Central memory CD4-positive, alpha-beta T cell (primary cell): Measurements from ENCODE around the gene PDGFRB.

Source experiments
- DNase-seq: peaks from one replicate; pipeline ENCODE4 v3.0.0; 2022

The PDGFRB gene

DNA sequence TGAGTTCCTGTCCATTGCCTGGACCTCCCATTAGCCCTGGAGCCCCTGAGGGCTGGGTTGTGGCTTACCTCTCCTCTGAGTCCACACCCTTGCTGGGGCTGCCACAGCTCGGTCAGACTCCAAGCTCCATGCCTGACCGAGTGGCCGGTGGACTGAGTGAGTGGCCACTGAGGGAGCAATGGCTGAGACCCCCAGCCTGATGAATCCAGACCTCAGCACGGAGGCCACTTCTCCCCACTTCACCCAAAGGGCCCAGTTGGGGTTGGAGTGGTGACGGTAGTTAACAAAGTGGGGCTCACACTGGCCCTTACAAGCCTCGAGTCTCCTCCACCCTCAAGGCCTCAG, 28.8 kb downstream of the PDGFRB start:
- no peak for DNase-seq

GRCh38 chr5:150126199-150126920, 29.3 kb downstream of the PDGFRB start:
- DNase-seq = no peak

DNA sequence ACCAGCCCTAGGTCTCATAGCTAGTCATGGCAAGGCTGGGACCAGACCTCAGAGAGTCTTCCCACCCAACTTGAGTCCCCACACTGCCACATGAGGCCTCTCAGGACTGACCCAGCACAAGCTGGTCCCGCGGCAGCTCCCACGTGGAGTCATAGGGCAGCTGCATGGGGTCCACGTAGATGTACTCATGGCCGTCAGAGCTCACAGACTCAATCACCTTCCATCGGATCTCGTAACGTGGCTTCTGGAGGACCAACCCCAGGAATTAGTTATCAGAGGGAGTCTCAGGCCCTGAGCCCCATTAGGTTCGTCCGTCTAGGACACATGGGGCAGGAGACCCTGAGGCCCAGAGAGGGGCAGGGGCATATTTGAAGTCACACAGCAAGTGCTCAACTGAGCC, 30.3 kb downstream of the PDGFRB start:
- DNase-seq = no peak

DNA sequence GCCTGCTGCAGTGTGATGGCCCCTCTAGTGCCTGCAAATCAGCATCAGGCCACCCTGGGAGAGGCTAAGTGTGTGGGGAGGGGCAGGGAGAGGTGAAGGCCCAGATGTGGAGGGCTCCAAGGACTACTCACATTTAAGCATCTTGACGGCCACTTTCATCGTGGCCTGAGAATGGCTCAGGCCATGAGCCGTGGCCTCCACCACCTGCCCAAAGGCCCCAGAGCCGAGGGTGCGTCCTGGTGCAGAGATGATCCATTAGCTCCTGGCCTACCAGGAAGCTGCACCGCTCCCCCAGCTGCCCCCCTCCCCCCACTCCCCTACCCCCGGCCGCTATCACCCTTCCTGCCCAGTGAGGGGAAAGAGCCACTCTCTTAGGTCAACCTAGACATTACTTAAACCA, 31.0 kb downstream of the PDGFRB start:
- DNase-seq = no peak

- DNase-seq = no peak
Observed at GRCh38 chr5:150124111-150124557, 31.5 kb downstream of the PDGFRB start.

- no peak for DNase-seq
Observed at GRCh38 chr5:150123542-150123941, 32.1 kb downstream of the PDGFRB start.

- DNase-seq = no peak
Observed at GRCh38 chr5:150122536-150123481, 32.8 kb downstream of the PDGFRB start.

GRCh38 chr5:150122158-150122510, 33.5 kb downstream of the PDGFRB start:
- DNase-seq = no peak

DNA sequence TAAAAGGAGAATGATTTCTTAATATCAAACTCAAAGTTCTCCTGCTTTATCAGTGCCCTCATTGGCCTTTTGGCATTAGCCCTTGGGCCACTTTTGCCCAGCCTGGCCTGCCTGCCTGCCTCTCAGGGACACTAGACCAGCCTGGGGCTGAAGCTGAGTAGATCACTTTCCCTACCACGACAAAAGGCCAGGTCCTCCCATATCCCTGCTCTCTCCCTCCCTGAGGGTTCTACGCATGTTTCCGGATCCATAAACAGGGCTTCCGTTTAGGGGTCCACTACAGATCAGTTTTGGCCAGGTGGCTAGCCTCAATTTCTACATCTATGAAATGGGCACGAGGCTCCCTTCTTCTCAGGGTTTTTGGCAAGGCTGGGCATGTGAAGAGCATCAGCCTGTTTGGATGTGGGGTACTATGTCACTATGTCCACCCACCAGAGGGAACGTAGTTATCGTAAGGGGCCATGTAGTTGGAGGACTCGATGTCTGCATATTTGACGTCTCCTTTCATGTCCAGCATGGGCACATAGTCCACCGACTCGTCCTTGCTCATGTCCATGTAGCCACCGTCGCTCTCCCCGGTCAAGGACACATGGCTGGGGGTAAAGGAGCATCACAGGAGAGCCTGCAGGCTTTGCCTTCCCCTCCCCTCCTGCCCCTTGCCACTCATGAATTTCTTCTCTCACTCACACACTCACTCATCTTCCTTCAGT, 34.0 kb downstream of the PDGFRB start:
- no peak for DNase-seq

DNA sequence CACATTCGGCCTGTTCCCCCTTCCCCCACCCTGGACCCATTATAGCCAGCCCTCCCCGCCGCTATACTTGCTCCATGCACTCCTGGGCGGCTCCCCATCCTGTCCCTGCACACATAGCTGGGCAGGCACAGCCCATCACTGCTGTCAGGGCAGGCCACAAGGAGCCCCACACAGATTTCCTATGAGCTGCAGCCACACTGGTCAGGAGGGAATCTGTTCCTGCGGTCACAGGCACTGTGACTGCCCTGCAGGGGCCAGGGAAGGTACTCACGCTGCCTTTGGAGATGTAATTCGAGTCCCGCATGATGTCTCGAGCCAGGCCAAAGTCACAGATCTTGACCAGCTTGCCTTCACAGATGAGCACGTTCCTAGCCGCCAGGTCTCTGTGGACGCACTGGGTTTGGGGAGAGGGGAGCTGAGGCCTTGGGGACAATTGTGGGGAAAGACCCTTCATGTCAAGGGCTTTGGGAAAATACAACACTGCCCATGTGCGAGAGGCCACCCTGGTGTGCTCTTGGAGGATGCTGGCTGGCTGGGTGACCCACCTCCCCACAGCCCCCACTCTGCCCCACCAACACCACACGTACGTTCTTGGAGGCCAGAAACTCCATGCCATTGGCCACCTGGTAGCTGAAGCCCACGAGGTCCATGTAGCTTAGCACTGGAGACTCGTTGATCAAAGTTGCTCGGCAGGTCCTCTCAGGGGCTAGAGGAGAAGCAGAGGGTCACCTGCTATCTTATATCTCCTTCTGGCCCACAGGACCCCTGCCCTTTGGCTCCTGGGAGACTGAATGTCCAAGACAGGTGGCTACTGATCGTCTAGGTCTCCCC, 34.8 kb downstream of the PDGFRB start:
- no peak for DNase-seq

DNA sequence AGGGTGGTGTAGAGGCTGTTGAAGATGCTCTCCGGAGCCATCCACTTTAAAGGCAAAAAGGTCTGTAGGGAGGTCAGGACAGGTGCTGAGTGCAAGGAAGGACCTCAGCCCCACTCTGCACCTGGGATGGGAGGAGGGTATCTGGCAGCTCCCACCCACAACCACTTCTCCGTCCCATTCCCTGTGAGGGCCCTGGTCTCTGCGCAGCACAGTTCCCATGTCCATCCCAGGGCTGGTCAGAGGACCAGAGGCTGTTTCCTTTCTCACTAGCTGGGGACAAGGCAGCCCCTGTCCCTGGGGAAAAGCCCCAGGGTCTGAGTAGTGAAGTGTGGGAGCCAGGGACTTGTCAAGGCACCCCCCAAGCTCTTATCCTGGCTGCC, 35.6 kb downstream of the PDGFRB start:
- DNase-seq = no peak

- DNase-seq = no peak
Observed at GRCh38 chr5:150119421-150120061, 36.1 kb downstream of the PDGFRB start.

GRCh38 chr5:150118561-150119229, 37.0 kb downstream of the PDGFRB start:
- DNase-seq = no peak

- no peak for DNase-seq
Observed at GRCh38 chr5:150117945-150118560, 37.6 kb downstream of the PDGFRB start.

GRCh38 chr5:150116667-150117400, 38.8 kb downstream of the PDGFRB start:
- no peak for DNase-seq

- no peak for DNase-seq
Observed at GRCh38 chr5:150114773-150115408, 40.8 kb downstream of the PDGFRB start.

DNA sequence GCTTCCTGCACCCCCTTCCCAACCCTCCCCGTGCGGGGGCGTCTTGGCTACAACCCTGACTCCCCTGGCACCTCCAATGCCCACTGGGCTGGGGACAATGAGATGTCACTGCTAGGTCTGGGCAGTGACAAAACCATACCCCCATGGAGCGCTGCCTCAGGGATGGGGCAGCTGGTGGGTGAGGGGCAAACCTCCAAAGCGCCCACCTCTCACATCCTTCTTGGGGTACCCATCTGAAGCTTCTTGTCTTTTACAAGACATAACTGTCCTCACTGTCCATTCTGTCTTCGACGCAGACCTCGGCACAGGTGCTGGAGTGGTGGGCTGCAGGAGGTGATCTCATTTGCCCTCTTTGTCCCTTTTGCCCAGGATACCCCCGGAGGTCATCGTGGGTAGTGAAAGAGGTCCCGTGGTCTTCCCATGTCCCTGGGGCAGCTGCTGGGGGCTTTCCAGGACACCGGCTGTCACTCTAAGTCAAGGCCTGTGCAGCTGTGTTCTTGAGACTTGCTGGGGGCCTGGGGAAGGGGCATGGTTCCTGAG, 41.5 kb downstream of the PDGFRB start:
- no peak for DNase-seq

- no peak for DNase-seq
Observed at GRCh38 chr5:150113047-150113744, 42.4 kb downstream of the PDGFRB start.
